Subcutaneous adipose tissue (tissue), 4 donors: ENCODE measurements around the gene ATP11C. TPM values are rescaled to one million over a fixed set of nuclear protein-coding genes. Genes with fewer than 3 reads are reported as not detected.

ENCODE experiments used
- total RNA-seq, 4 donors: library from RNA; depleted of rRNA; stranded (reverse); fragments of >200 nt; gene quantifications; one replicate each; pipeline ENCODE4 v1.1.0, GENCODE V29; 2016
- TF ChIP-seq, protein P1 (sequence below): fragments of 450-650 bp; IDR thresholded peaks from one replicate; pipeline ENCODE4 v1.5.1; 2016; ENCODE audit warnings: low read depth, mild to moderate bottlenecking, control low read depth, antibody characterized with exemption, moderate library complexity

ATP11C gene
- total RNA-seq: 10 to 100 TPM; 35.8 to 52.6 (median 38.6) TPM

DNA sequence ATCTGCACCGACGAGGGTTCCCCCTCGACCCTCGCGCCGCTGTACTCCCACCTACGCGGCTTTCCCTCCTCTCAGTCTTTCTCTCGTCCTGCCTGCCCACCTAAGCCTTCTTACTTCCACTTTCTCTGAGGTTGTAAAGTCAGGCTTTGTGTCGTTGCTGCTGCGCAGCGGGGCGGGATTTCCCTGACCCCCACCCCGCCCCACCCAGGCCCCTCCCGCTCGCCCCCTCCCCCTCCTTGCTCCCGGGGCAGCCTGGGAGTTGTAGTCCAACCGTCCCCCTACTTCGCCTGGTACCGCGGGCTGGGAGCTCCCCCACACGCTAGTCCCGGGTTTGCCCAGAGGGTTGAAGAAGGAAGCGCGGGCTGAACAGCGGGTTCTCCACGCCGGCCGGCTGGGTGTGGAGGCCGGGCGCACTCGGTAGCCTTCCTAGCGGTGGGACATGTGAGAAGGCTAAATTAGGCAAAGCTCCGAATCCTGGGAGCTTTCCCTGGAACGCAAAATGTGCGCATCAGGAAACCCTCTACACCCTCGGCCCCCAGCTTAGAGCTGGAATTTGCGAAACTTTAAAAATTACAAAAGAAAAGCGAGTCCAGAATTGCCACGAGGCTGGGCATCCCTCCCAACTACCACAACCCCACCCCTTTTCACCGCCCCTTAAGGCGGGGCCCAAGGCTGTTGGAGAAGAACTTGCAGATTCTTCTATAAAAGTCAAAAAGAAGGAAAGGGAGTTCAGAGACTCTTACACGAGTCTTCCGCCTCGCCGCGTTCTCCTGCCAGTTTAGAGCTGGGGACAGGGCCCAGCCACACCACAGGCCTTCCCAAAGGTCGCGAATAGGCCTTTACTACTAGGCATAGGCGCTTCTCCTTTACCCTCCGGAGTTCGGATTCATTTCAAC, at the start of gene ATP11C:
Gene ATP11C (minus strand): TSS at position 153 of the 896 bp plus-strand sequence. CDS start 1,011 bp downstream, outside the sequence.
- TF ChIP-seq, protein P1, sequence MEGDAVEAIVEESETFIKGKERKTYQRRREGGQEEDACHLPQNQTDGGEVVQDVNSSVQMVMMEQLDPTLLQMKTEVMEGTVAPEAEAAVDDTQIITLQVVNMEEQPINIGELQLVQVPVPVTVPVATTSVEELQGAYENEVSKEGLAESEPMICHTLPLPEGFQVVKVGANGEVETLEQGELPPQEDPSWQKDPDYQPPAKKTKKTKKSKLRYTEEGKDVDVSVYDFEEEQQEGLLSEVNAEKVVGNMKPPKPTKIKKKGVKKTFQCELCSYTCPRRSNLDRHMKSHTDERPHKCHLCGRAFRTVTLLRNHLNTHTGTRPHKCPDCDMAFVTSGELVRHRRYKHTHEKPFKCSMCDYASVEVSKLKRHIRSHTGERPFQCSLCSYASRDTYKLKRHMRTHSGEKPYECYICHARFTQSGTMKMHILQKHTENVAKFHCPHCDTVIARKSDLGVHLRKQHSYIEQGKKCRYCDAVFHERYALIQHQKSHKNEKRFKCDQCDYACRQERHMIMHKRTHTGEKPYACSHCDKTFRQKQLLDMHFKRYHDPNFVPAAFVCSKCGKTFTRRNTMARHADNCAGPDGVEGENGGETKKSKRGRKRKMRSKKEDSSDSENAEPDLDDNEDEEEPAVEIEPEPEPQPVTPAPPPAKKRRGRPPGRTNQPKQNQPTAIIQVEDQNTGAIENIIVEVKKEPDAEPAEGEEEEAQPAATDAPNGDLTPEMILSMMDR: no peak

DNA sequence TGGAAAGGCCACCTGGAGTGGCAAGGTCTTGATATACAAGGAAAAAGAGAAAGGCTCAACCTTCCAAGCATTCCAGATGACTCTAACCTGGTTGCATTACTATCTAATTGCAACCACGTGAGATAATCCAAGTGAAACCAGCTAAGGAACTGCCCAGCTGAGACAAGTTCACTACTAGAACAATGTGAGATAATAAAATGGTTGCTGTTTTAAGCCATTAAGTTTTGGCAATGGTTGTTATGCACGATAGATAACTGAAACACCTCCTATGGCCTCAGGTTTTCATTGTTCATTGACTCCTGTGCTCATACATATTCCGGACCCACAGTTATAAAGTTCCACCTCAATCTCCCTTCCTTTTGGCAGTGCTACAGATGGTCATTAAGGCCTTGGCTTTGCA, 41.6 kb upstream of the ATP11C start:
- TF ChIP-seq, protein P1: no peak

DNA sequence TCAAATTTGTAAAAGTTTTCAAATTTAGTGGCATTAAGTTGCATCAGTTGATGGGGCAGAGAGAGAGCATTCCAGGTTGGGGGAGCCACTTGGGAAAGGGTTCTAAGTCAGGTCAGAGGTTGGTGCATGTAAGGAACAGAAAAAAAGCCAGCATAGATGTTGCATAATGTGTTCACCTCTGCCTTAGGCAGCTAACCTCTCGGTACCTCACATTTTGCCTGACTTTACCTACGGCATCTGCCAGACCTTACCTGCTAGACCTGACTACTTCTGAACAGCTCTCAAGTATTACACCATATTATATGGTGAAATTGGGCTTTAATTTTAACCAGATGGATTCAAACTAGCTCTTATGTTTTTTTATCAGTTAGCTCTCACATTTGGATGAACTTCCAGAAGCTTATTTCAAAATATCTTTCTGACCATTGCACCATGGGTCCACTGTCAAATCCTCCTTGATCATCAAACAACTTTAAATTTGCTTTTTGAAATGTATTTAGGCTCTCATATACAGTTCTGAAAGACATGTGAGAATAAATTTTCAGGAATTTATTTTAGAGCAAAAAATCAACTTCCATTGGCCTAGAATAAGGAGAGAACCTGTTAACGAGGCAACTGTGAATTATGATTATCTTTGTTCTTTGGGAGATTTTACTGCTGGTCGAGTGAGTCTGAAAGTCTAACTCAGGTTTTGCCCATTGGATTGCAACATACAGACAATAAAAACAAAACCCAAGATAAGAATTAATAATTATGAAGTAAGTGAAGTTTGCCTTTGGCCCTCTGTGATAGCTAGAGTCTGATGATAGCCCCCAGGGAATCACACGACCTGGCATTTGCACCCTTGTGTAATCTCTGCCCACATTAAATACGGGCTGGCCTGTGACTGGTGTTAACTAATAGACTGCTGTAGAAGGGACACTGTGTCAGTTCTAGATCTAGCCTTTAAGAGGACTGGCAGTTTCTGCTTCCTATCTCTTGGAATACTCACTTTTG, 40.1 kb upstream of the ATP11C start:
- TF ChIP-seq, protein P1: no peak

DNA sequence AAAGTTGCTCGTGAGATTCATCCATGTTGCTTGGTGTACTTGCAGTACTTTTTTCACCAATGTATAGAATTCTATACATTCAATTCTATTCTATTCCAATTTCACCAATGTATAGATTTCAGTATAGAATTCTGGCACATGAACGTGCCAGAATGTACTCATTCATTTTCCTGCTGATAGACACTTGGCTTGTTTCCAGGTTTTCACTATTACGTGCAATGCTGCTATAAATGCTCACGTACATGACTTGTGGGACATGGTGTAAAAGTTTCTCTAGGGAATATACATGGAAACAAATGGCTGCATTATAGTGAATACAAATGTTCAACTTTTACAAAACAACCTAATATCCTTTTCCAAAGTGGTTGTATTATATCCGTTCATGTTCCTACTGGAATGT, 39.3 kb upstream of the ATP11C start:
- TF ChIP-seq, protein P1: no peak

DNA sequence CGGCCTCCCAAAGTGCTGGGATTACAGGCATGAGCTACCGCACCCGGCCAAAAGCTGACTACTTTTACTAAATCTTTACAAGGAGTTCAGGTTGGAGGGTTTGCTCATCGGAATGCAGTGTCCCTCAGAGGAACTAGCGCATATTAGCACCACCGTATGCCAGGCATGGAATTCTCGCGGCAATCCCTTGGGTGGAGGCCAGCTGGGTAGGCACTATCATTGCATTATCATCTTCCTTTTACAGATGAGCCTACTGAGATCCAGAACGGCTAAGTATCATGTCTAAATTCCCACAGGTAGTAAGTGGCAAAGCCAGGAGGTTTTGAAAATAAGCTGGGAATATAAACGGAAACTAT, 38.5 kb upstream of the ATP11C start:
- TF ChIP-seq, protein P1: no peak

DNA sequence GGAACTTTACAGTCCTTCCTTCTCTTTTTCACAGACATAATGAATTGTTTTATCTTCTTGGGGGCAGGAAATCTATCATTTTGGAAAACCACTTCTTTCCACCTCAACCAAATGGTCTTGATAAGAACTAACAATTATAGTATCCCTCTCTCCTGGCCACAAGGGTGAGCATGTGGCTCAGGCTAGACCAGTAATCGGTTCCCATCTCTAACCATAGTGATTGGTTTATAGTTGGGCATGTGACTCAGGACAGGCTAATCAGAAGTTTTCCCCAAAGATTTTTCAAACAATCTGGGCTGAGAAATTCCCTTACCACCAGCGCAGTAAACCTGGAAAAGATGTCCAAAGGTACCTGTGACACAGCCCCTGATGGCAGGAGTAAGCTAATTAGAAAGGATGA, 36.4 kb upstream of the ATP11C start:
- TF ChIP-seq, protein P1: no peak

DNA sequence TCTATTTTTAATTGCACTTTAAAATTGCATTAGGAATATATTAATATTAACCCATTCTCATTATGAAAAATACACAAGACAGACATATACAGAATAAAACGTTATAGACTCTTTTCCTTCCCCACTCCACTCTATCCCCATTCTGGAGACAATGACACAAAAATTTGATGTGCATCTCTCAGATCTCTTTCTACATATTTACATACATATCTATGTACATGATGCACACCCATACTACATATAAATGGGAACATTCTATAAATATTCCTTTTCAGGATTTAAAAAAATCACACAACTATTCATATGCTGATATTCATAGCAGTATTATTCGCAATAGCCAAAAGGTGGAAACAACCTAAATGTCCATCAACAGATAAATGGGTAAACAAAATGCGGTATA, 34.9 kb upstream of the ATP11C start:
- TF ChIP-seq, protein P1: no peak
